Testis (tissue), 3 donors: ENCODE data around the gene SLC27A3. TPM values are rescaled to one million over a fixed set of nuclear protein-coding genes. Genes with fewer than 3 reads are reported as not detected.
A peak's percentile ranks its signal among the peaks of the same experiment; 100 is the strongest.

Source experiments
- DNase-seq: peaks from one replicate; pipeline ENCODE4 v3.0.0-alpha.2; 2019
- H3K27ac ChIP-seq, 2 donors: fragments of 200-600 bp; sonication (generic); one replicate each; pipeline ENCODE4 v1.5.1; 2019
- H3K27me3 ChIP-seq: fragments of 200-600 bp; sonication (generic); one replicate; pipeline ENCODE4 v1.5.1; 2019
- H3K36me3 ChIP-seq: fragments of 200-600 bp; sonication (generic); one replicate; pipeline ENCODE4 v1.5.1; 2017; ENCODE audit warnings: low read depth; ENCODE audit errors: missing control alignments
- H3K4me1 ChIP-seq: fragments of 200-600 bp; sonication (generic); one replicate; pipeline ENCODE4 v1.5.1; 2019
- H3K4me3 ChIP-seq, 2 donors: fragments of 200-600 bp; sonication (generic); one replicate each; pipeline ENCODE4 v1.5.1; 2017 to 2019
- H3K9me3 ChIP-seq: fragments of 200-600 bp; sonication (generic); one replicate; pipeline ENCODE4 v1.5.1; 2017
- POLR2A ChIP-seq: fragments of 450-650 bp; IDR thresholded peaks from one replicate; pipeline ENCODE4 v1.6.1; 2017; ENCODE audit warnings: antibody characterized with exemption, mild to moderate bottlenecking, moderate library complexity
- WGBS, 2 donors: methylation state at CpG; one replicate each; pipeline ENCODE4 v1.1.5; 2018; 5-methylcytosine and 5-hydroxymethylcytosine counted together
- intact Hi-C: fragments of 100-400 bp; cut with DNase I; formaldehyde crosslinking; loops from one replicate; pipeline ENCODE4 v1.15.1; 2023; ENCODE audit warnings: low total_unique reads
- polyA plus RNA-seq: library from polyadenylated mRNA; stranded (reverse); fragments of 350-450 nt; fragmentation: Illumina TruSeq; extraction: RNeasy Lipid Tissue Mini Kit (QIAGEN cat#74804); gene quantifications from one replicate; pipeline ENCODE4 v1.2.3, GENCODE V29; 2014; ENCODE audit warnings: low read depth, low replicate concordance; ENCODE audit not compliant: insufficient read depth
- total RNA-seq, 2 donors: library from RNA; depleted of rRNA; stranded (reverse); fragments of >200 nt; gene quantifications; one replicate each; pipeline ENCODE4 v1.2.3, GENCODE V29; 2016
- TF ChIP-seq, protein P1 (sequence below), 3 experiments: fragments of 450-650 bp in 2 of 3; fragments of 200-600 bp in 1 of 3; sonication (generic) in 1 of 3; IDR thresholded peaks; one replicate each; pipeline ENCODE4 v1.5.1; 2016 to 2019; ENCODE audit warnings: antibody characterized with exemption in 3 of 3, mild to moderate bottlenecking in 2 of 3, moderate library complexity in 1 of 3

Gene SLC27A3
- total and polyA plus RNA-seq, 3 donors from 2014 or later, result 38.5 to 83.3 (median 54.9) TPM

DNA sequence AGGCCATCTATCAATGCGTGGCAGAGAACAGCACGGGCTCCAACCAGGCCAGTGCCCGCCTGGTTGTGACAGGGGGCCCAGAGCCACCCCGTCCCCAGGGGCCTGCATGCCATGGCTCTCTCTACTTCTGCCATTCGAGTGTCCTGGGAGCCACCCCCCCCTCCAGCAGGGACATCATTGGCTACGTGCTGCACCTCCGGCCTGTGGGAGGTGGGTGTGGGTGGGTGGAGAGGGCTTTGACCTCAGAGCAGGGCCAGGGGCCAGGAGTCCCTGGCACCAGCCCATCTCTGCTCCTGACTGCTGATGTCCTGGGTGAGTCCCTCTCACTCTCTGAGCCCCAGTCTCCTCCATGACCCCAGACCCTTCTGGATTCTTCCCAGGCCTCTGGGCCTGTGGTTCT, 25.3 kb downstream of the SLC27A3 start:
- no peak overlapping the region for H3K4me3 ChIP-seq
- intact Hi-C loops, result no loop called here

DNA sequence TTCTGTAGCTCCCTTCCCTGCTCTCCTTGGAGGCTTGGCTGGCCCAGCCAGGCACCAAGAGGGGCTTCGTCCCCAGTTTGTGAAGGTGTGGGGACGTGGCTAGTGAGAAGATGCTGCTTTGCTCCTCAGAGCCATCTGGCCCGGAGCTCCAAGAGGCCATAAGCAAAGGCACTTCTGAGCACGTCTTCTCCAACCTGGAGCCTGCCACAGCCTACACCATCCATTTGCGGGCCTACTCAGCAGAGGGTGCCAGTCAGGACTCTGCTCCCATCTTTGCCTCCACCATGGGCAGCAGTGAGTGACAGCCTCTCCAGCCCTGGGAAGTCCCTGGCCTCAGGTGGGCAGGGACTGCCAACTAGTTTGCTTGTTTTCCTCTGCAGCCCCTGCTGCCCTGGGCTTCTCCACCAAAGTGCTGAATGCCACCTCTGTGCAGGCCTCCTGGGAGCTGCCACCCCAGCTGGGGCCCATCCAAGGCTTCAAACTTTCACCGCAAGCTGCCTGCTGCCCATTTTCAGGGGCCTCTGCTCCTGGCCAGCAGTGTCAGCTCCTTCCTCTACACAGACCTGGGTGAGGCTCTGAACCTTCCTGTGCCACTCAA, 25.9 kb downstream of the SLC27A3 start:
- Histone ChIP-seq H3K9me3 (no peaks in the 10 kb centered on the region), H3K4me1 (no peaks in the 10 kb centered on the region), H3K4me3 (no peak overlapping the region), H3K27me3 (no peaks in the 10 kb centered on the region), H3K36me3 (no peaks in the 10 kb centered on the region), H3K27ac (no peak overlapping the region)
- intact Hi-C loops, result no loop called here
- peak; percentile 12 for DNase-seq
- 90 to 99% methylated on average over 2 to 6 of the region's 6 CpGs for WGBS, 2 donors
- TF ChIP-seq, protein P1, sequence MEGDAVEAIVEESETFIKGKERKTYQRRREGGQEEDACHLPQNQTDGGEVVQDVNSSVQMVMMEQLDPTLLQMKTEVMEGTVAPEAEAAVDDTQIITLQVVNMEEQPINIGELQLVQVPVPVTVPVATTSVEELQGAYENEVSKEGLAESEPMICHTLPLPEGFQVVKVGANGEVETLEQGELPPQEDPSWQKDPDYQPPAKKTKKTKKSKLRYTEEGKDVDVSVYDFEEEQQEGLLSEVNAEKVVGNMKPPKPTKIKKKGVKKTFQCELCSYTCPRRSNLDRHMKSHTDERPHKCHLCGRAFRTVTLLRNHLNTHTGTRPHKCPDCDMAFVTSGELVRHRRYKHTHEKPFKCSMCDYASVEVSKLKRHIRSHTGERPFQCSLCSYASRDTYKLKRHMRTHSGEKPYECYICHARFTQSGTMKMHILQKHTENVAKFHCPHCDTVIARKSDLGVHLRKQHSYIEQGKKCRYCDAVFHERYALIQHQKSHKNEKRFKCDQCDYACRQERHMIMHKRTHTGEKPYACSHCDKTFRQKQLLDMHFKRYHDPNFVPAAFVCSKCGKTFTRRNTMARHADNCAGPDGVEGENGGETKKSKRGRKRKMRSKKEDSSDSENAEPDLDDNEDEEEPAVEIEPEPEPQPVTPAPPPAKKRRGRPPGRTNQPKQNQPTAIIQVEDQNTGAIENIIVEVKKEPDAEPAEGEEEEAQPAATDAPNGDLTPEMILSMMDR (IDR thresholded peaks at IDR 0.05), result no peak
- no peak for TF ChIP-seq POLR2A

More for the DNA sequence above, 25.3 kb downstream of the SLC27A3 start:
- Histone ChIP-seq H3K36me3 (no peaks in the 10 kb centered on the region), H3K9me3 (no peaks in the 10 kb centered on the region), H3K27me3 (no peaks in the 10 kb centered on the region), H3K27ac (no peak overlapping the region), H3K4me1 (no peaks in the 10 kb centered on the region)
- WGBS, 2 donors, result 53 to 100% methylated on average over 1 to 4 of the region's 7 CpGs
- no peak for TF ChIP-seq POLR2A
- TF ChIP-seq, protein P1 (IDR thresholded peaks at IDR 0.05), result no peak
- peak; percentile 12 for DNase-seq

DNA sequence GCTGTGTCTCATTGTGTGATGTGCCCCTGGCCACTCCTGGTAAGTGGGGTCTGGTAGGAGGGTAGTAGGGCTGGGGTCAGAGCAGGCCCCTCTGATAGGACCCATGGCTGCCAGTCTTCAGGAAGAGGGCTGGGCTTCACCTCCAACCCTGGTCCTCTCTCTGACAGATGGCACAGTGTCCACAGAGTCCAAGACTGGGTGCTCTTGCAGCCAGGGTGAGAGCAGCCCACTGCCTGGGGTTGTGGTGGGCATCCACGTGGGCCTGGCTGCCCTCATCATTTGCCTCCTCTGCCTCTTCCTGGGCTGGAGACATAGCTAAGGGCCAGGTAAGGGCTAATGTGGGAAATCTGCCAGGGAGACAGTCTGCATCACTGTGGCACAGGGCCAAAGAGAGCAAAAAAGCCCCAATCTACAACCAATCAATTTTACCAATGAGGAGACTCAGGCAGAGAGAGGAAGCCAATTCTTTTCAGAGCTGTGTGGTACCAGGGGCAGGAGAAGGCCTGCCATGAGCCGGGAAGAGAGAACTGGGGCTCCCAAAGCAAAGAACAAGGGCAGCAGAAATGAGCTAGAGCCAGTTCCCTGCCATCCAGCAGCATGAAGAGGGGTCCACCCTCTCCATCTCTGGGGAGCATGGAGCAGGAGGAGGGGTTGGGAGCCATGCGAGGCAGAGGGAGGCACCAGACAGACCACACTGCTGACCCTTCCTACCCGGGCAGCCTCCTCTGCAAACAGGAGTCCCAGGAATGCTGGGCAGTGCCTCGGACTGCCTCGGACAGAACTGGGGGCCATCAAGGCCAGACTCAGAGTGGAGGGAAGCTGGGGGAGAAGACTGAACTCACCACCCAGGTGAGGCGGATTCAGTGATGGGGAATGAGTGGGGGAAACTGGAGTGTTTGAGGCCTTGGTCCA, 26.8 kb downstream of the SLC27A3 start:
- Histone ChIP-seq H3K27me3 (no peaks in the 10 kb centered on the region), H3K9me3 (no peaks in the 10 kb centered on the region), H3K4me1 (no peaks in the 10 kb centered on the region), H3K27ac (no peak overlapping the region), H3K36me3 (no peaks in the 10 kb centered on the region), H3K4me3 (no peak overlapping the region)
- peak; percentile 10 for DNase-seq
- 80 to 90% methylated on average over 5 to 7 of the region's 7 CpGs for WGBS, 2 donors
- TF ChIP-seq POLR2A, result no peak
- intact Hi-C loops, result no loop called here

DNA sequence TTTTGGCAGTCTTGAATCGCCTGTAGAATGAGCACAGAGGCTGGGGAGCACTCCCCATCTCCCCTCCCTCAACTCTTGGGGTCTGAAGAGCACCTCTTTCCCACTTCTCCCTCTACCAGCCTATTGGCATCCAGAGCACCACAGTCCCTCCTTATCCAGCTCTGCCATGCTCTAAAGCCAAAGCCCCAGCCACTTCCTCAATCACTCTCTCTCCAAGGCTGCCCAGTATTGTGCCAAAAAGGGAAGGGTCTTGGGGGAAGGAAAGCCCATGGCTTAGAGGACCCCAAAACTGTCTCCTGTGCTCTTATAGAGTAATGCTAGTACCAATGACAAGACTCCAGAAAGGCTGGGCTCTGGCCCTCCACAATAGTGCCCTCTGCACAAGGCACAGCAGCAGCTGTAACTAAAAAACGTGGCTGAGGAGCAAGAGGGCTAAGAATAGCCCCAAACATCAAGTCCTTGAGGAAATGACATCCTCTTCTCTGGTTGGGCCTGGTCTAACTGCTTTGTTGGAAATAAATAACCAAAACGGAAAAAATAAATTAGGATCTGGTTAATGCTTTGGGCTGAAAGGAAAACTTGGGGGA, 28.4 kb downstream of the SLC27A3 start:
- no peaks in the 10 kb centered on the region for H3K36me3 ChIP-seq
- no peaks in the 10 kb centered on the region for H3K4me1 ChIP-seq
- no peak for DNase-seq
- no peaks in the 10 kb centered on the region for H3K9me3 ChIP-seq
- intact Hi-C loops, result no loop called here
- no peak overlapping the region for H3K4me3 ChIP-seq
- no peaks in the 10 kb centered on the region for H3K27me3 ChIP-seq
- TF ChIP-seq, protein P1 (IDR thresholded peaks at IDR 0.05), result no peak
- TF ChIP-seq POLR2A, result no peak
- 67 to 69% methylated on average over 3 of the region's 3 CpGs for WGBS, 2 donors
- H3K27ac ChIP-seq, result no peak overlapping the region

DNA sequence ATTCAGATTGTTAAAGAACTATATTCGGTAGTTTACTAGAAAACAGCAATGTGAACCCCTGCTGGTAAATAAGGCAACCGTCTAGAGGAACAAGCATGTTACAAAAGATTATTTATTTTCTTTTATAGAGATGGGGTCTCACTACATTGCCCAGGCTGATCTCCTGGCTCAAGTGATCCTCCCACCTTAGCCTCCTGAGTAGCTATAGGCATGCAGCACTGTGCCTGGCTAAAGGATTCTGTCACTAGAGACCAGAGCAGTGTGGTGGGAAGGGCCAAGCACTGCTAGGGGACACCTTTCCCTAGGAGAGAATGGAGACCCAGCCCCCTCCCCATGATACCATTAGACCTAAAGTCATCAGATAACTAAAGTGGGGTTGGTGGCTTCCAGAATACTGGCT, 28.9 kb downstream of the SLC27A3 start:
- no peaks in the 10 kb centered on the region for H3K9me3 ChIP-seq
- no peak for DNase-seq
- no peaks in the 10 kb centered on the region for H3K36me3 ChIP-seq
- 56 to 83% methylated on average over 2 of the region's 2 CpGs for WGBS, 2 donors
- no peaks in the 10 kb centered on the region for H3K4me1 ChIP-seq
- no peak overlapping the region for H3K4me3 ChIP-seq
- TF ChIP-seq, protein P1 (IDR thresholded peaks at IDR 0.05), result no peak
- intact Hi-C loops, result no loop called here
- H3K27me3 ChIP-seq, result no peaks in the 10 kb centered on the region
- no peak overlapping the region for H3K27ac ChIP-seq
